ENCODE results near the gene NOC2L.

DNA sequence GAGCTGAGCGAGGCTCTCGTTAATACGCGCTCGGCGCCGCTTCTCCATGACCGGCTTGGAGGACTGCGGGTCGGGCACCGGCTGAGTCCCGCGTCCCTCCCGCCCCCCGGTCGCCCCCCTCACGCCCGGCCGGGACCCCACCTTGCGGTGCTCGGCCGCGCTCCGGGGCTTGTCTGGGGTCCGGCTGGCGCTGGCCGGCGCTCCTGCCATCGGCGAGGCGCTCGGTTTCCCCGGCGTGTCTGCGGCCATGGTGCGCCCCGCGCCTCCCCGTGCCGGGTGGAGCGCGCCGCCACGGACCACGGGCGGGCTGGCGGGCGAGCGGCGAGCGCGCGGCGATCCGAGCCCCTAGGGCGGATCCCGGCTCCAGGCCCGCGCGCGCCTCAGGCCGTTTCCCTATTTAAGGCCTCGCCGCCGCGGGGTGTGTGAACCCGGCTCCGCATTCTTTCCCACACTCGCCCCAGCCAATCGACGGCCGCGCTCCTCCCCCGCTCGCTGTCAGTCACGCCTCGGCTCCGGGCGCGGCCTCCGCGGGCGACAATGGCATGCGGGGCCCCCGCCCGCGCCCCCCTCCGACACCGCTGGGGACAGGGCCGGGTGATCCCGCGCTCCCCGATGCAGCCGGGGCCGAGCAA, 40.8 kb upstream of the NOC2L start, which contains the start of gene HES4:
- TF ChIP-seq, protein P1, sequence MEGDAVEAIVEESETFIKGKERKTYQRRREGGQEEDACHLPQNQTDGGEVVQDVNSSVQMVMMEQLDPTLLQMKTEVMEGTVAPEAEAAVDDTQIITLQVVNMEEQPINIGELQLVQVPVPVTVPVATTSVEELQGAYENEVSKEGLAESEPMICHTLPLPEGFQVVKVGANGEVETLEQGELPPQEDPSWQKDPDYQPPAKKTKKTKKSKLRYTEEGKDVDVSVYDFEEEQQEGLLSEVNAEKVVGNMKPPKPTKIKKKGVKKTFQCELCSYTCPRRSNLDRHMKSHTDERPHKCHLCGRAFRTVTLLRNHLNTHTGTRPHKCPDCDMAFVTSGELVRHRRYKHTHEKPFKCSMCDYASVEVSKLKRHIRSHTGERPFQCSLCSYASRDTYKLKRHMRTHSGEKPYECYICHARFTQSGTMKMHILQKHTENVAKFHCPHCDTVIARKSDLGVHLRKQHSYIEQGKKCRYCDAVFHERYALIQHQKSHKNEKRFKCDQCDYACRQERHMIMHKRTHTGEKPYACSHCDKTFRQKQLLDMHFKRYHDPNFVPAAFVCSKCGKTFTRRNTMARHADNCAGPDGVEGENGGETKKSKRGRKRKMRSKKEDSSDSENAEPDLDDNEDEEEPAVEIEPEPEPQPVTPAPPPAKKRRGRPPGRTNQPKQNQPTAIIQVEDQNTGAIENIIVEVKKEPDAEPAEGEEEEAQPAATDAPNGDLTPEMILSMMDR (conservative IDR thresholded peaks at IDR 0.05; ENCODE audit: low read length) = no peak
- TF ChIP-seq EZH2phosphoT487 (IDR thresholded peaks at IDR 0.05; ENCODE audit: borderline replicate concordance, low read depth, low read length) = no peak

All from OCI-LY7 (cell line).